WTC11 (cell line): ENCODE results near the gene CENPVL3. TPM values are rescaled to one million over a fixed set of nuclear protein-coding genes. Genes with fewer than 3 reads are reported as not detected.
"Not testable (repeated sequence)": the region's sequence is repeated elsewhere in the genome, so short reads cannot be mapped to it uniquely, and the experiment has no call there.

Source experiments
- ATAC-seq: fragments of 200-7000 bp; cut with Tn5 transposase; 2 replicates; pipeline ENCODE4 v1.10.0; 2021; ENCODE audit warnings: mild to moderate bottlenecking, moderate library complexity
- Bru-seq: library from RNA; stranded (reverse); fragments of 400-500 nt; gene quantifications from one replicate; lab custom pipeline; 2021; lab: Mats Ljungman, UMichigan
- CTCF ChIA-PET: fragments of 300-600 bp; sonication (Branson Sonifier 250); formaldehyde crosslinking; loops from one replicate; lab custom pipeline; 2021; ENCODE audit warnings: antibody characterized with exemption; lab: Charles Lee
- POLR2A ChIA-PET: fragments of 350-600 bp; sonication (Branson Sonifier 250); formaldehyde crosslinking; loops from one replicate; lab custom pipeline; 2021; ENCODE audit warnings: antibody characterized with exemption; lab: Charles Lee
- DNase-seq: peaks from one replicate; pipeline ENCODE4 v3.0.0; 2021; ENCODE audit warnings: low spot score
- H3K27ac Mint-ChIP-seq: 2 replicates; pipeline ENCODE4 v1.8.0; 2021; ENCODE audit warnings: mixed read lengths
- H3K27me3 Mint-ChIP-seq: 2 replicates; pipeline ENCODE4 v1.8.0; 2021; ENCODE audit warnings: low read depth, mild to moderate bottlenecking, moderate library complexity, mixed read lengths
- H3K36me3 Mint-ChIP-seq: 2 replicates; pipeline ENCODE4 v1.8.0; 2021; ENCODE audit warnings: mixed read lengths
- H3K4me1 Mint-ChIP-seq: 2 replicates; pipeline ENCODE4 v1.8.0; 2022; ENCODE audit warnings: mixed read lengths
- H3K4me3 Mint-ChIP-seq: 2 replicates; pipeline ENCODE4 v1.8.0; 2021; ENCODE audit warnings: mild to moderate bottlenecking, moderate library complexity, mixed read lengths
- H3K9me3 Mint-ChIP-seq: 2 replicates; pipeline ENCODE4 v1.8.0; 2021; ENCODE audit warnings: mixed read lengths
- EMX1 ChIP-seq: fragments of 250-450 bp; sonication (Bioruptor Pico); IDR thresholded peaks from 2 replicates; pipeline ENCODE4 v1.8.0; 2021; ENCODE audit warnings: mild to moderate bottlenecking
- FOXK1 ChIP-seq: sonication (generic); formaldehyde crosslinking; IDR thresholded peaks from 2 replicates; pipeline ENCODE4 v1.8.0; 2022; ENCODE audit warnings: mild to moderate bottlenecking, moderate library complexity, missing genetic modification reagents
- FOXP1 ChIP-seq: sonication (generic); formaldehyde crosslinking; IDR thresholded peaks from 2 replicates; pipeline ENCODE4 v1.8.0; 2022; ENCODE audit warnings: missing genetic modification reagents, mild to moderate bottlenecking, moderate library complexity, borderline replicate concordance
- HMGXB4 ChIP-seq: sonication (generic); formaldehyde crosslinking; IDR thresholded peaks from 2 replicates; pipeline ENCODE4 v1.8.1; 2023; ENCODE audit warnings: mild to moderate bottlenecking, moderate library complexity, missing genetic modification reagents
- MAX ChIP-seq: sonication (generic); formaldehyde crosslinking; IDR thresholded peaks from 2 replicates; pipeline ENCODE4 v1.8.0; 2022; ENCODE audit warnings: mild to moderate bottlenecking, missing genetic modification reagents
- MXD4 ChIP-seq: fragments of 250-450 bp; sonication (Bioruptor Pico); IDR thresholded peaks from 2 replicates; pipeline ENCODE4 v1.8.0; 2021; ENCODE audit warnings: mild to moderate bottlenecking, moderate library complexity, borderline replicate concordance
- MYBL2 ChIP-seq: sonication (generic); formaldehyde crosslinking; IDR thresholded peaks from 2 replicates; pipeline ENCODE4 v1.8.1; 2023; ENCODE audit warnings: mild to moderate bottlenecking, moderate library complexity, missing genetic modification reagents
- NFE2L1 ChIP-seq: sonication (generic); formaldehyde crosslinking; IDR thresholded peaks from 2 replicates; pipeline ENCODE4 v1.8.1; 2023; ENCODE audit warnings: missing genetic modification reagents
- NFYB ChIP-seq: sonication (generic); formaldehyde crosslinking; conservative IDR thresholded peaks from 2 replicates; pipeline ENCODE4 v1.8.0; 2022; ENCODE audit warnings: low read depth, missing genetic modification reagents
- STAT6 ChIP-seq: sonication (generic); formaldehyde crosslinking; conservative IDR thresholded peaks from 2 replicates; pipeline ENCODE4 v1.8.1; 2023; ENCODE audit warnings: mild to moderate bottlenecking, low read depth, missing genetic modification reagents, moderate library complexity
- TCF7 ChIP-seq: sonication (generic); formaldehyde crosslinking; IDR thresholded peaks from 2 replicates; pipeline ENCODE4 v1.8.0; 2022; ENCODE audit warnings: mild to moderate bottlenecking, low read depth, missing genetic modification reagents, moderate library complexity
- TEAD1 ChIP-seq: sonication (generic); formaldehyde crosslinking; IDR thresholded peaks from 2 replicates; pipeline ENCODE4 v1.8.0; 2022; ENCODE audit warnings: mild to moderate bottlenecking, missing genetic modification reagents
- TEAD4 ChIP-seq: sonication (generic); formaldehyde crosslinking; IDR thresholded peaks from 2 replicates; pipeline ENCODE4 v1.8.0; 2022; ENCODE audit warnings: mild to moderate bottlenecking, missing genetic modification reagents
- ZBTB21 ChIP-seq: sonication (generic); formaldehyde crosslinking; IDR thresholded peaks from 2 replicates; pipeline ENCODE4 v1.8.1; 2023; ENCODE audit warnings: mild to moderate bottlenecking, missing genetic modification reagents, borderline replicate concordance
- ZBTB43 ChIP-seq: sonication (generic); formaldehyde crosslinking; IDR thresholded peaks from 2 replicates; pipeline ENCODE4 v1.8.1; 2023; ENCODE audit warnings: mild to moderate bottlenecking, missing genetic modification reagents
- ZNF219 ChIP-seq: sonication (generic); formaldehyde crosslinking; IDR thresholded peaks from 2 replicates; pipeline ENCODE4 v1.8.0; 2023; ENCODE audit warnings: missing genetic modification reagents, mild to moderate bottlenecking, borderline replicate concordance
- ZNF416 ChIP-seq: fragments of 250-450 bp; sonication (Bioruptor Pico); IDR thresholded peaks from 2 replicates; pipeline ENCODE4 v1.9.0; 2021; ENCODE audit warnings: mild to moderate bottlenecking, inconsistent platforms
- long read RNA-seq, 3 experiments: library from RNA in 1 of 3; library from capped mRNA in 1 of 3; library from polyadenylated mRNA in 1 of 3; unstranded in 2 of 3; stranded (forward) in 1 of 3; transcript quantifications; one replicate each; pipeline ENCODE4 v2.0.0, GENCODE V29; 2021
- total RNA-seq: library from RNA; stranded (reverse); gene quantifications from 3 replicates; pipeline ENCODE4 v1.2.3, GENCODE V29; 2021
- TF ChIP-seq, protein P1 (sequence below): sonication (generic); formaldehyde crosslinking; IDR thresholded peaks from 2 replicates; pipeline ENCODE4 v1.8.1; 2022; ENCODE audit warnings: mild to moderate bottlenecking, moderate library complexity, missing genetic modification reagents
- TF ChIP-seq, protein P2 (sequence below): fragments of 250-450 bp; sonication (Bioruptor Pico); IDR thresholded peaks from 2 replicates; pipeline ENCODE4 v1.8.0; 2021; ENCODE audit warnings: mild to moderate bottlenecking
- TF ChIP-seq, protein P3 (sequence below): fragments of 250-450 bp; sonication (Bioruptor Pico); IDR thresholded peaks from 2 replicates; pipeline ENCODE4 v2.1.2; 2022; ENCODE audit warnings: mild to moderate bottlenecking, moderate library complexity

CENPVL3 gene
- total RNA-seq (3.3 to 4.9 TPM (median 4.4 TPM) in 3 replicates), Bru-seq, nascent RNA (percentile 65 among the genes with signal in this experiment)
- long read RNA-seq, experiment 1, transcript CENPVL3-201 (1 exons, 1,945 nt) = major isoform, 58 of 58 reads
- long read RNA-seq, experiment 1, partial matches to known transcripts = 0 of 58 reads
- long read RNA-seq, experiment 1, other reads (novel, unspliced or antisense) = 0 of 58 reads
- long read RNA-seq, experiment 2, transcript CENPVL3-201 (1 exons, 1,945 nt) = major isoform, 8 of 8 reads
- long read RNA-seq, experiment 2, partial matches to known transcripts = 0 of 8 reads
- long read RNA-seq, experiment 2, other reads (novel, unspliced or antisense) = 0 of 8 reads
- long read RNA-seq, experiment 3 = 0 reads

DNA sequence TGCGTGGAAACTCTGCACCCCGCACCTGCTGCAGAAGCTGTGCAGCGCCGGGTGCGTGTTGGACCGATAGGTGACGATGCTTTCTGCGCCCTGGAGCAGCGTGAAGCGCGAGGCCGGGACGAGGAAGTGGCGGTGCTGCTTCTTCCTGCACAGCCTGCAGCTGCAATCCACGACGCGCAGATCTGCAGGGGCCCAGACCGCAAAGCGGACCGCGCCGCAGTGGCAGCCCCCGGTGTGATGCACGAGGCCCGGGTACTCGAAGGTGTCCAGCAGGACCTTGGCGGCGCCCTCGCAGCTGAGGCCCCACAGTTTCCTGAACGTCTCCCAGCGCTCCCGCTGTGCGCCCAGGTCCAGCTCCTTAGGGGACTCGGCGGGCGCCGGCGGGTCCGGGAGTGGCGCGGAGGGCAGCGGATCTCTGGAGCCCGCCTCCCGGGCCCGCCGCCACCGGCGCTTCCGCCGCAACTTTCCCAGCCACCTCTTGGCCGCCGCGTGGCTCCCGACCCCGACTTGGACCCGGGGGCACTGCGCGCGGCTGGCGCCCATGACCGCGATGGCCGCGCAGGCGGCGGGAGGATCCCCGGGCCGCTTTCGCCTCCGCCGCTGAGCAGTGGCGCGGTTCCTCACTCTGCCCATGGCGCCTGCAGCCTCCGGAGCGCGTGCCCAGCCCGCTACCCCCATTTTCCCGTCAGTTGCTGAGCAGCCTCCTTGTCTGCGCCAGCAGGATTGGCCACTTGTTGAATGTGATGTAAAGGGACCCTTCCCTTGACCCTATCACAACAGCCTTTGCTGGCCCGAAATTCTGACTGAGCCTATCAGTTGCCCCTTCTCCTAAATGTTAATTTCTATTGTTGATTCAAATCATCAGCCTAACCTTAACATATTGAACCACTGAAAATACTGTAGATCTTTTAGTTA is at the start of gene CENPVL3:
TSS of gene CENPVL3 (minus strand) at position 672 of the 915 bp plus-strand sequence. CDS start at position 633, 39 bp downstream.
- ATAC-seq = peak; percentile 81
- 0 out of 2 replicates have a peak, but pooled peaks have one; percentile 47 for TF ChIP-seq FOXK1
- TF ChIP-seq MYBL2 (CRISPR knock-in tag) = peak; percentile 75
- TF ChIP-seq, protein P1, sequence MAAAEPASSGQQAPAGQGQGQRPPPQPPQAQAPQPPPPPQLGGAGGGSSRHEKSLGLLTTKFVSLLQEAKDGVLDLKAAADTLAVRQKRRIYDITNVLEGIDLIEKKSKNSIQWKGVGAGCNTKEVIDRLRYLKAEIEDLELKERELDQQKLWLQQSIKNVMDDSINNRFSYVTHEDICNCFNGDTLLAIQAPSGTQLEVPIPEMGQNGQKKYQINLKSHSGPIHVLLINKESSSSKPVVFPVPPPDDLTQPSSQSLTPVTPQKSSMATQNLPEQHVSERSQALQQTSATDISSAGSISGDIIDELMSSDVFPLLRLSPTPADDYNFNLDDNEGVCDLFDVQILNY (CRISPR knock-in tag) = peak; percentile 36; the same call in 1 of the 2 replicates
- peak; percentile 35; the same call in 1 of the 2 replicates for TF ChIP-seq MAX (CRISPR knock-in tag)
- TF ChIP-seq NFYB (CRISPR knock-in tag) = peak; percentile 43; the same call in 1 of the 2 replicates
- TF ChIP-seq, all 79 proteins: peak for 5; not testable (repeated sequence) for 74
- Mint-ChIP-seq H3K9me3 (peaks cover 13% of the 10 kb centered on the region), H3K4me3 (peak within 1 kb of the TSS; percentile 75), H3K4me1 (peaks cover 13% of the 10 kb centered on the region), H3K27me3 (peaks cover 47% of the 10 kb centered on the region)
- DNase-seq = peak; percentile 40
- POLR2A ChIA-PET, H3K27ac Mint-ChIP-seq, H3K36me3 Mint-ChIP-seq, CTCF ChIA-PET: not testable (repeated sequence)

DNA sequence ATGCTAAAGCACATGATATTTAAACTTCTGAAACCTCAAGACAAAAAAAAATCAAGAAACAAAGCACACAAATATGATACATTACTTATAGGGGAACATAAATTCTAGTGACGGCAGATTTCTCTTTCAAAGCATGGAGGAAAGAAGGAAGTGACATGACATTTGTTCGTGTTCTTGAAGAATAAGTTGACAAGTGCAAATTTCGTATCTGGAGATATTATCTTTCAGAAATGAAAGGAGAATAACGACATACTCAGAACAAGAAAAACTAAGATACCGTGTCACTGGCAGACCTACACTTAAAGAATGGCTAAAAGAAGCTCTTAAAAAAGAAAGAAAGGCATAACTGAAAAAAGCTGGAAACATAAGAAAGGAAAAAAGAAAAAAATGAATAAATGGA is 47.3 kb upstream of the CENPVL3 start:
- no peaks in the 10 kb centered on the region for H3K36me3 Mint-ChIP-seq
- ATAC-seq (no peak), DNase-seq (no peak)
- H3K27me3 Mint-ChIP-seq = peaks cover 8% of the 10 kb centered on the region
- ChIA-PET CTCF (no interaction called here), POLR2A (no interaction called here)
- no peak overlapping the region for H3K27ac Mint-ChIP-seq
- H3K4me1 Mint-ChIP-seq = no peaks in the 10 kb centered on the region
- no peaks in the 10 kb centered on the region for H3K9me3 Mint-ChIP-seq
- H3K4me3 Mint-ChIP-seq = no peak overlapping the region
- TF ChIP-seq FOXP1 (CRISPR knock-in tag) = no peak
- TF ChIP-seq TCF7 = no peak
- TF ChIP-seq, protein P2, sequence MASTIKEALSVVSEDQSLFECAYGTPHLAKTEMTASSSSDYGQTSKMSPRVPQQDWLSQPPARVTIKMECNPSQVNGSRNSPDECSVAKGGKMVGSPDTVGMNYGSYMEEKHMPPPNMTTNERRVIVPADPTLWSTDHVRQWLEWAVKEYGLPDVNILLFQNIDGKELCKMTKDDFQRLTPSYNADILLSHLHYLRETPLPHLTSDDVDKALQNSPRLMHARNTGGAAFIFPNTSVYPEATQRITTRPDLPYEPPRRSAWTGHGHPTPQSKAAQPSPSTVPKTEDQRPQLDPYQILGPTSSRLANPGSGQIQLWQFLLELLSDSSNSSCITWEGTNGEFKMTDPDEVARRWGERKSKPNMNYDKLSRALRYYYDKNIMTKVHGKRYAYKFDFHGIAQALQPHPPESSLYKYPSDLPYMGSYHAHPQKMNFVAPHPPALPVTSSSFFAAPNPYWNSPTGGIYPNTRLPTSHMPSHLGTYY (CRISPR knock-in tag) = no peak
- no peak for TF ChIP-seq NFE2L1
- TF ChIP-seq TEAD4 (CRISPR knock-in tag) = no peak
- no peak for TF ChIP-seq EMX1
- no peak for TF ChIP-seq ZBTB43 (CRISPR knock-in tag)
- no peak for TF ChIP-seq TEAD1 (CRISPR knock-in tag)
- TF ChIP-seq HMGXB4 (CRISPR knock-in tag) = no peak
- TF ChIP-seq ZNF416 (CRISPR knock-in tag) = no peak
- TF ChIP-seq STAT6 (CRISPR knock-in tag) = no peak
- no peak for TF ChIP-seq ZNF219 (CRISPR knock-in tag)
- TF ChIP-seq, protein P3, sequence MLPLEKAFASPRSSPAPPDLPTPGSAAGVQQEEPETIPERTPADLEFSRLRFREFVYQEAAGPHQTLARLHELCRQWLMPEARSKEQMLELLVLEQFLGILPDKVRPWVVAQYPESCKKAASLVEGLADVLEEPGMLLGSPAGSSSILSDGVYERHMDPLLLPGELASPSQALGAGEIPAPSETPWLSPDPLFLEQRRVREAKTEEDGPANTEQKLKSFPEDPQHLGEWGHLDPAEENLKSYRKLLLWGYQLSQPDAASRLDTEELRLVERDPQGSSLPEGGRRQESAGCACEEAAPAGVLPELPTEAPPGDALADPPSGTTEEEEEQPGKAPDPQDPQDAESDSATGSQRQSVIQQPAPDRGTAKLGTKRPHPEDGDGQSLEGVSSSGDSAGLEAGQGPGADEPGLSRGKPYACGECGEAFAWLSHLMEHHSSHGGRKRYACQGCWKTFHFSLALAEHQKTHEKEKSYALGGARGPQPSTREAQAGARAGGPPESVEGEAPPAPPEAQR (CRISPR knock-in tag) = no peak
- no peak for TF ChIP-seq MXD4 (CRISPR knock-in tag)
- TF ChIP-seq ZBTB21 = no peak
